Mucosa of rectum (tissue), 2 donors: ENCODE results near the gene LSG1.

ENCODE experiments used
- H3K27ac ChIP-seq, 2 donors: one replicate each; pipeline ENCODE4 v1.7.0; 2013; ENCODE audit warnings: inconsistent platforms in 2 of 2, low read depth in 2 of 2, low read length in 2 of 2
- H3K27me3 ChIP-seq, 2 donors: one replicate each; pipeline ENCODE4 v1.7.0; 2013; ENCODE audit warnings: low read length in 2 of 2; ENCODE audit not compliant: control insufficient read depth in 2 of 2, insufficient read depth in 2 of 2
- H3K36me3 ChIP-seq, 2 donors: one replicate each; pipeline ENCODE4 v1.7.0; 2013; ENCODE audit warnings: low read length in 2 of 2; ENCODE audit not compliant: control insufficient read depth in 2 of 2, insufficient read depth in 2 of 2
- H3K4me1 ChIP-seq, 2 donors: one replicate each; pipeline ENCODE4 v1.7.0; 2013; ENCODE audit warnings: low read length in 2 of 2, mild to moderate bottlenecking in 1 of 2; ENCODE audit not compliant: control insufficient read depth in 2 of 2, insufficient read depth in 2 of 2
- H3K4me3 ChIP-seq, 2 donors: one replicate each; pipeline ENCODE4 v1.7.0; 2013; ENCODE audit warnings: low read length in 2 of 2
- H3K9ac ChIP-seq, 2 donors: one replicate each; pipeline ENCODE4 v1.7.0; 2013; ENCODE audit warnings: low read length in 2 of 2, low read depth in 1 of 2, mild to moderate bottlenecking in 1 of 2
- H3K9me3 ChIP-seq, 2 donors: one replicate each; pipeline ENCODE4 v1.7.0; 2013; ENCODE audit warnings: low read length in 2 of 2; ENCODE audit not compliant: control insufficient read depth in 2 of 2
- donor health status: healthy.
- donor health status: Normal muscosa, but diverticular disease.

The LSG1 gene

DNA sequence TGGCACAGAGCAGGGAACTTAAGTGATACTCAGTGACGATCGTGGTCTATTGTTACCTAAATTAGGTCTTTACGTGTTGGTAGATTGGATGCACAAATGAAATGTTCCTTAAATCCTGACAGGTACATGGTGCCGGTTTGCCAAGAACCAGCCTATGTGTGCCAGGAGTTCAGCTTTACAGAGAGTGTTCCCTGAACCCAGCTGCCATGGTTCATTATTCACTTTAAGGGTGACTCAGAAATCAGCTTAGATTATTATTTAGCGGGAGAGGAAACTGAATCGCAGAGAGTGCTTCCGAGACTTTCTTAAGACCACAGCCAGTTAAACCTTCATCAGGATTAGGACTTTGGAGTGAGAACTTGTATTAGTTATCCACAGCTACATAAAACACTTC, 35.2 kb upstream of the LSG1 start:
- H3K9me3 ChIP-seq: no peaks in the 10 kb centered on the region
- H3K36me3 ChIP-seq: no peaks in the 10 kb centered on the region
- H3K9ac ChIP-seq: no peak overlapping the region

DNA sequence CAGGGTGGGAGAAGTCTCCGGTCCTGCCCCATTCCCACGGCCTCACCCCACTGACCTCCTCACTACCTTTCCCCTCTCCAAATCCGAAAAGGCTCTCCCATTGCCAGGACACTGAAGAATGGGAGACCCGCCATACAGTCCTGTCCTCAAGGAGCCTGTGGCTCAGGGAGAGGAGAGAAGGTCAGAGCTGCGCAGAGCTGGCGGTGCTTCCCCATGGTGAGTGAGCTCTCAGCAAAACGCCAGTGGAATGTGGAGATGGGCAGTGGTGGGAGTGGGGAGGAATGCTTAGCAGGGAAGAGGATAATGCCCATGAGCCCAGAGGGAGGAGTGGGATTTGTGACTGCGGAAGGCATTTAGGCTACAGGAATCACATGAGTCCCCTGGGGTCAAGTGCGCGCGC, 33.8 kb upstream of the LSG1 start:
- H3K27ac ChIP-seq: no peak overlapping the region
- no peaks in the 10 kb centered on the region for H3K4me1 ChIP-seq
- H3K27me3 ChIP-seq: no peaks in the 10 kb centered on the region
- no peak overlapping the region for H3K9ac ChIP-seq
- no peaks in the 10 kb centered on the region for H3K9me3 ChIP-seq
- H3K4me3 ChIP-seq: no peak overlapping the region
- no peaks in the 10 kb centered on the region for H3K36me3 ChIP-seq

More for the DNA sequence above, 35.2 kb upstream of the LSG1 start:
- H3K27ac ChIP-seq: no peak overlapping the region
- H3K4me1 ChIP-seq: no peaks in the 10 kb centered on the region
- no peaks in the 10 kb centered on the region for H3K27me3 ChIP-seq
- no peak overlapping the region for H3K4me3 ChIP-seq

DNA sequence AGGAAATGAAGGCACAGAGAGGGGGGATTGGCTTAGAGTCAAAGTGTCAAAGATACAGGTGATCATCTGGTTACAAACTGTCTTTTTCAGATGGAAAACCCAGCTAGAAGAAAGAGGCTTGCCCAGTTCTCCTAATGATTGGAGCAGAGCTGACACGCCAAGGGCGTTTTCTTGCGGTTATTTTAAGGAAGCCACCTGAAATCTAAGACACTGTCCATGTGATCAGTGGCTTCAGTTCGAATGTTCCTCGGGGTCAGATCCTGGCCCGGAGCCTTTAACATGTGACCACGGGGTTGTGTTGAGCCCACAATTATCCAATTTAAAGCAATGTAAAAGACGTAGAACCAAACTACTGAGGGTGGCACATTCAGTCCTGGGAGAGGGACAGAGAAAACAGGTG, 33.2 kb upstream of the LSG1 start:
- no peaks in the 10 kb centered on the region for H3K27me3 ChIP-seq
- H3K36me3 ChIP-seq: no peaks in the 10 kb centered on the region
- no peak overlapping the region for H3K9ac ChIP-seq
- H3K4me3 ChIP-seq: no peak overlapping the region
- H3K4me1 ChIP-seq: no peaks in the 10 kb centered on the region
- no peak overlapping the region for H3K27ac ChIP-seq
- no peaks in the 10 kb centered on the region for H3K9me3 ChIP-seq

DNA sequence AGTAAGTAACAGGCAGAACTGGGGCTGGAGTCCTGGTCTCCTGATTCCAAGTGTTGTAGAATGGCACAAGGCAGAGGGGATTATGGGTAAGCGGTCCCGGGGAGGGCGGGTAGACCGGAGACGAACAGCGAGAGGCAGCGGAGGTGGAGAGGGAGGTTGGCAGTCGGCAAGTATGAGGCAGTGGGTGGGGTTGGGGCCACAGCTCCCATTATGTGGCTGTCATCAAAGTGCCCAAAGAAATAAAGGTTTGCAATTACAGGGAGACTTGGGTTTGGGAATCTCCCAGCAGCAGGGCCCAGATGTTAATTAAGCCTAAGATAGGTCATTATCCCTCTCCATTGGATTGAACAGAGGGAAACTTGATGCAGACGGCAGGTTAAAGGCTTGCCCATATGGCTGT, 30.6 kb upstream of the LSG1 start:
- Histone ChIP-seq H3K4me1 (no peaks in the 10 kb centered on the region), H3K9me3 (no peaks in the 10 kb centered on the region), H3K4me3 (no peak overlapping the region), H3K27me3 (no peaks in the 10 kb centered on the region), H3K36me3 (no peaks in the 10 kb centered on the region), H3K9ac (no peak overlapping the region), H3K27ac (no peak overlapping the region)

DNA sequence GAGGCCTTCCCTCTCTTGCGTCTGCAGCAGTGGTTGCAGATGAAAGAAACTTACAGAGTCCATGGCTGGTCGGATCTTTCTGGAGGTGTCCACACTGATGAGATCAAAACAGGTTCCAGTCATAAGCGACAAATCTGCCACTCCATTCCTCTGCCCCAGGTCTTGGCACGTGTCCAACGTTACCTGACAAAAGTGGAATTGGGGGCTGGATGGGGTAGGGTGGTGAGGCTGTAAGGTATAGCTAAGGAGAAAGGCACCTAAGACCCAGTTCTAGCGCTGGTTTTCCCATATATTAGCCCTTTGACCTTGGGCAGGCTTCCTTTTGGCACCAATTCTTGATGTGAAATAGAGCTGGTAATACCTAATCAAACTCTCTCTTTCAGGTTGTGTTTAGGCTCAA, 24.7 kb upstream of the LSG1 start:
- H3K9me3 ChIP-seq: no peaks in the 10 kb centered on the region
- no peak overlapping the region for H3K27ac ChIP-seq
- H3K36me3 ChIP-seq: no peaks in the 10 kb centered on the region
- H3K4me3 ChIP-seq: no peak overlapping the region
- H3K4me1 ChIP-seq: no peaks in the 10 kb centered on the region
- H3K9ac ChIP-seq: no peak overlapping the region
- no peaks in the 10 kb centered on the region for H3K27me3 ChIP-seq

DNA sequence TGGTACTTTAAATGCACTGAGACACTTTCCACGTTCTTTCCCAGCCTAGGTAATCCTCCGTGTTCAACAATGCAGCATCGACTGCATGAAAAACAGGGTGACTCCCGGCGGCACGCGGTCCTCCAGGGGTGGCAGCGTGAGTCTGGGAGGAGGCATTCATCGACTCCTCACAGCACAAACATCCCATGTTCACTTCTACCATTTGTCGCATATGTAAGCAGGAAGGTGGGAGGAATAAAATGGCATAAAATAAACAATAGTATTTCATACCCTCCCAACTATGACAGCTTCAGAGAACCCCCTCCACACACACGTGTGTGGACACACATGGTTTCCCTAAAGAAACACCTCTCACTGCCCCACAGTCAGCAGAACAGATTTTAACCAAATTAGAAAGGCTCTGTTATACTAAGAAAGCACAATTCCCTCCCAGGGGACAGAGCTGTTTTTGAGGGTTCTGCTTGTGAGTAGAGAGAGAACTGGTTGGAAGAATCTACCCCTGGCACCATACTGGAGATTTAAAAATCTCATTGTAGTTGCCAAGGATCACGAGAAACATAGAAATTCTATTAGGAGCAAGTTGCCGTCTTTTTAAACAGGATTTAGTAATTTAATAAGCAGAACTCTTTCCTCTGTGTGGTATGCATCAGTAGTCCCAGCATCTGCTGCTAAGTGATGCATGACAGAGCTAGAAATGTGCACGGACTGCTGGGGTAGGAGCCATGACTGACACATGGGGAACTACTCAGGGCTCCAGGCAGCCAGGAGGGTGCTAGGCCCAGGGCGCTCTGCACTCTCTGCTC, 19.7 kb upstream of the LSG1 start:
- Histone ChIP-seq H3K9me3 (no peaks in the 10 kb centered on the region), H3K27me3 (no peaks in the 10 kb centered on the region), H3K9ac (no peak overlapping the region), H3K27ac (no peak overlapping the region), H3K4me3 (no peak overlapping the region), H3K4me1 (peaks cover 22 to 23% of the 10 kb centered on the region in 2 donors), H3K36me3 (no peaks in the 10 kb centered on the region)

DNA sequence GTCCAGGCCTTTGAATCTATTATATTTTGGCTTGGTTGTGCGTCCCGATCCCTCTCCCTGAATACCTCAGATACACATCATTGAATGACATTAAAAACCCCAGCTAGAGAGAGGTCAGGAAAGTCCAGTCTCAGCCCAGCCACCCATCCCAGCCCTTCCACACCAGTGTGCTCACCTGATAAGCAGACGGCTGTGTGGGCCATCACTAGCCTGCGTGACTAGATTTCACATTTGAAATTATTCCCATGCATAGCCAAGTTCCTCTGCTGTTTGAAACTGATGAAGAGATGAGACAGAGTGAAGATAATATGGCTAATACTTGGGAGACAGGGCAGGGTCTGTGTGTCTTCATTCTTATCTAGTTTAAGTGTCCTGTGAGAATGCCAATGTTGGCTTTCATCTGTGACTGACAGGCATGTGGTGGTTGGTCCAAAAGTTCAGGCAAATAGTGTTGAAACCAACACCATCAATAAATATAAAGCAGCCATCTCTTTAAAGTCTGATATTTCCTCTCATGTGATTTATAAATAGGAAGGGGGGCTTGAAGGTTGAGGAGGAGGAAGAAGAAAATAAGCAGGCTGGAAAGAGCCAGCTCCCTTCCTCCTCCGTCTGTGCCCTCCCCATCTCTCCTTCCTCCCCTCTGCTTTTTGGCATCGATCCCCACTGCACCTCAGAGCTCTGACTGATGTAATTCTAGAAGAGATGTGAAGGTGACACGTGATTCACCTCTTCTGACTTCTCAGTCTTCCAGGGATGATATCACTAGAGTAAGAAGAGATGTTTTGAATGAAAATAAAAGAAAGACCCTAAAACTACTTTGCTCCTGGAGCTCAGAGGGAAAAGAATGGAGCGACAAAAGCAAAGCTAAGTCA, 18.7 kb upstream of the LSG1 start:
- no peak overlapping the region for H3K27ac ChIP-seq
- H3K36me3 ChIP-seq: no peaks in the 10 kb centered on the region
- no peak overlapping the region for H3K4me3 ChIP-seq
- no peaks in the 10 kb centered on the region for H3K27me3 ChIP-seq
- peaks cover 22 to 25% of the 10 kb centered on the region in 2 donors for H3K4me1 ChIP-seq
- H3K9me3 ChIP-seq: no peaks in the 10 kb centered on the region
- no peak overlapping the region for H3K9ac ChIP-seq

DNA sequence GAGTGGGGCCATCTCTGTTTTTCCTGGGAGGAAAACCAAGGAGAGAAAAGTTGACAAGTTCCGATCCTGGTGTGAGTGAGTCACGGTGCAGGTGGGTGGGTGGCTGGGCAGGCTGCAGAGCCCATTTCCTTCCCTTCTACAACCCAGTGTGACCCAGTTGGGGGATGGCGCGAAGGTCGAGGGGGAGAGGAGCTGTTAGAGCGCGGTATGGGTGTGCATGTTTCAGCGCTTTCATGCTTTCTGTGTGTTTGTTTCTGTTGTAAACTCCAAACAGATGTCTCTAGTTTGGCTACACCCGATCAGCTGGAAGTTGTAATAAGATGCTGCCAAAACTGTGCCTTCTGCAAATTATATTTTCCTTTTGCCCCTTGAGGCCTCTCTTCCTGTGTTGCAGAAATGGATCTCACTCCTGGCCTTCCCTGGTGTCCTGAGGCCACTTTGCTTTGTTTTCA, 17.5 kb upstream of the LSG1 start:
- H3K9me3 ChIP-seq: no peaks in the 10 kb centered on the region
- H3K27ac ChIP-seq: peak overlapping the region in 1 of 2 donors; percentile 32
- H3K36me3 ChIP-seq: no peaks in the 10 kb centered on the region
- no peaks in the 10 kb centered on the region for H3K27me3 ChIP-seq
- H3K4me1 ChIP-seq: peaks cover 27% of the 10 kb centered on the region in 2 donors
- H3K4me3 ChIP-seq: no peak overlapping the region
- H3K9ac ChIP-seq: no peak overlapping the region

DNA sequence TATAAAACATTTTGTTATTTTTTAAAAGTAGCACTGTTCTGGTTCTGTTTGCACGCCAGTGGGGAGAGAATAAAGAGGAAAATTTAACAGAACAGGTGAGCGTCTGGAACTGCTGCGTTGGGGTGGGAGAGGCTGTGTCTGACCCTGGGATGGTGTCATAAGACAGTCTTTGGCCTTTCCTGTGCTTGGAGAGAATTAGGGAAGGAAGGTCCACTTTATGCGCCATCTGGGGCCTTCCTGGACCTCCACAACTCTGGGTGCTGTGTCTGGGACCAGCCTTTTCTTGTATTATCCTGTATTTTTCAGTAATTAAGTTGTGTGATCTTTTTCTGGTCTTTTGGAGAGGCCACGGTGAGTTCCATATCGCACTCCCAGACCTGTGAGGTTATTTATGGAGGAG, 17.0 kb upstream of the LSG1 start:
- no peaks in the 10 kb centered on the region for H3K9me3 ChIP-seq
- peaks cover 27% of the 10 kb centered on the region in 2 donors for H3K4me1 ChIP-seq
- no peak overlapping the region for H3K4me3 ChIP-seq
- no peak overlapping the region for H3K9ac ChIP-seq
- H3K27ac ChIP-seq: peak overlapping the region in 1 of 2 donors; percentile 32
- H3K36me3 ChIP-seq: no peaks in the 10 kb centered on the region
- H3K27me3 ChIP-seq: no peaks in the 10 kb centered on the region

DNA sequence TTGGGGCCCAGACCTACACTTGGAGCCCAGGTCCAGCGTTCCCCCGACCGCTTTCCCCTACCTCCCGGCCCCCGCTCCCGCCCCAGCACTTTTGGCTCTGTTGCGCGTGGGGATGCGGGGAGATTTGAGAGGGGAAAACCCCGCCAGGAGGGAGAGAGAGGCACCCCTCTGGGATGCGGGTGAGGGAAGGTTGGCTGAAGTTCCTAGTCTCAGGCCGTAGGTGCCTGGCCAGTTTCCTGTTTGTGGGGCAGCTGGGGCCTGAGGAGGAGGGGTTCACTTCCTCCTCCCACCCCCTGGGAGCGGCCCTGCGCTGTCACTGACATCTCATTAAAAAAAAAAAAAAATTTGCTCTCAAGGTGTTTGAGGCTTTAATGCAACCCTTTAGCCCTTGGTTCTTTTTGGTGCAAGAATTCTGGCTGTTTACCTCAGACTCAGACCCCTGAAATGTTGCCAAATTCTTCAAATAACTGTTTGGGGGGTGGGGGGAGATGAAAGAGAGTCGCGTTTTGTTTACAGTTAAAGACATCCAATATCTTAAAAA, 16.3 kb upstream of the LSG1 start:
- Histone ChIP-seq H3K4me3 (peak overlapping the region; percentile 79 to 85), H3K27me3 (no peaks in the 10 kb centered on the region), H3K9ac (peak overlapping the region in 1 of 2 donors; percentile 77), H3K4me1 (peaks cover 27% of the 10 kb centered on the region in 2 donors), H3K27ac (peak overlapping the region; percentile 66 to 70), H3K36me3 (no peaks in the 10 kb centered on the region), H3K9me3 (no peaks in the 10 kb centered on the region)
